ENCODE data around the gene OR2W3.

- TF ChIP-seq CTCF (tag by site-specific recombination; IDR thresholded peaks at IDR 0.05) (no peak), ZFP3 (tag by site-specific recombination; IDR thresholded peaks at IDR 0.05; ENCODE audit: low read depth) (no peak), ATF2 (tag by site-specific recombination; IDR thresholded peaks at IDR 0.05; ENCODE audit: low read depth) (no peak), ZNF560 (tag by site-specific recombination; IDR thresholded peaks at IDR 0.05; ENCODE audit: borderline replicate concordance) (no peak), MYNN (tag by site-specific recombination; IDR thresholded peaks at IDR 0.05; ENCODE audit: borderline replicate concordance) (no peak), REST (tag by site-specific recombination; IDR thresholded peaks at IDR 0.05) (no peak), YY1 (tag by site-specific recombination; IDR thresholded peaks at IDR 0.05) (no peak), ZSCAN18 (tag by site-specific recombination; IDR thresholded peaks at IDR 0.05) (no peak)
- TF ChIP-seq, protein P1, sequence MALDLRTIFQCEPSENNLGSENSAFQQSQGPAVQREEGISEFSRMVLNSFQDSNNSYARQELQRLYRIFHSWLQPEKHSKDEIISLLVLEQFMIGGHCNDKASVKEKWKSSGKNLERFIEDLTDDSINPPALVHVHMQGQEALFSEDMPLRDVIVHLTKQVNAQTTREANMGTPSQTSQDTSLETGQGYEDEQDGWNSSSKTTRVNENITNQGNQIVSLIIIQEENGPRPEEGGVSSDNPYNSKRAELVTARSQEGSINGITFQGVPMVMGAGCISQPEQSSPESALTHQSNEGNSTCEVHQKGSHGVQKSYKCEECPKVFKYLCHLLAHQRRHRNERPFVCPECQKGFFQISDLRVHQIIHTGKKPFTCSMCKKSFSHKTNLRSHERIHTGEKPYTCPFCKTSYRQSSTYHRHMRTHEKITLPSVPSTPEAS (tag by site-specific recombination; IDR thresholded peaks at IDR 0.05), result no peak
Observed at GRCh38 chr1:247933989-247934388, 38.6 kb downstream of the OR2W3 start.

Measured in HEK293 (cell line).